Psoas muscle (tissue), 8 donors: ENCODE data around the gene OR6S1. TPM values are rescaled to one million over a fixed set of nuclear protein-coding genes. Genes with fewer than 3 reads are reported as not detected.
"Not testable (repeated sequence)": the region's sequence is repeated elsewhere in the genome, so short reads cannot be mapped to it uniquely, and the experiment has no call there.

Source experiments
- ATAC-seq, 4 donors: fragments of 200-7000 bp; cut with Tn5 transposase; one replicate each; pipeline ENCODE4 v1.9.1; 2020; ENCODE audit warnings: moderate library complexity in 3 of 4, mild to moderate bottlenecking in 2 of 4
- DNase-seq, 2 donors: peaks; one replicate each; pipeline ENCODE4 v3.0.0-alpha.2; 2020
- H3K27ac ChIP-seq: fragments of 200-600 bp; one replicate; pipeline ENCODE4 v1.8.0; 2022
- H3K27me3 ChIP-seq, 3 donors: fragments of 200-600 bp in 1 of 3; one replicate each; pipeline versions ENCODE4 v1.6.1 to v1.8.0; 2013 to 2022; ENCODE audit warnings: low read length in 2 of 3, mild to moderate bottlenecking in 2 of 3, moderate library complexity in 1 of 3; ENCODE audit not compliant: insufficient read depth in 3 of 3
- H3K36me3 ChIP-seq, 2 donors: fragments of 200-600 bp in 1 of 2; one replicate each; pipeline versions ENCODE4 v1.6.1 to v1.8.0; 2013 to 2022; ENCODE audit warnings: low read depth in 1 of 2, mild to moderate bottlenecking in 1 of 2, moderate library complexity in 1 of 2; ENCODE audit not compliant: insufficient read depth in 1 of 2
- H3K4me1 ChIP-seq: fragments of 200-600 bp; one replicate; pipeline ENCODE4 v1.8.0; 2022
- H3K4me3 ChIP-seq: fragments of 200-600 bp; one replicate; pipeline ENCODE4 v1.8.0; 2022; ENCODE audit warnings: mild to moderate bottlenecking
- H3K9me3 ChIP-seq: fragments of 200-600 bp; one replicate; pipeline ENCODE4 v1.8.0; 2022
- WGBS, 3 donors: extraction: QIAGEN DNeasy Blood & Tissue Kit; methylation state at CpG; one replicate each; pipeline versions ENCODE4 v1.1.6 to v1.1.7; 2013; 5-methylcytosine and 5-hydroxymethylcytosine counted together
- intact Hi-C, 2 donors: fragments of 100-400 bp; cut with DNase I; formaldehyde crosslinking; loops; one replicate each; pipeline versions ENCODE4 v1.11.0 to v1.14.2; 2022
- polyA plus RNA-seq, 3 donors: library from polyadenylated mRNA; stranded (reverse); fragments of 200-250 nt; gene quantifications; one replicate each; pipeline ENCODE4 v1.2.3, GENCODE V29; 2013
- total RNA-seq, 4 donors: library from RNA; stranded (reverse); fragmentation: NEBNext Ultra II Directional in 2 of 4; extraction: Animal tissue kit (Norgen Biotek cat#: 25700) in 2 of 4; gene quantifications; one replicate each; pipeline versions ENCODE4 v1.2.1 to v1.2.4, GENCODE V29; 2021 to 2023
- TF ChIP-seq, protein P1 (sequence below): fragments of 200-600 bp; IDR thresholded peaks from one replicate; pipeline ENCODE4 v1.8.0; 2022; ENCODE audit warnings: antibody characterized with exemption
- donor health status: healthy with polysubstance abuse.
- donor health status: DM: no; HTN: no; CAD: no; lungs with moderate emphysema.
- donor health status: Bipolar disorder and iron deficiency.
- donor health status: healthy.
- donor health status: DM: yes; HTN: yes; CAD: no.
- donor health status: DM: no; HTN: no; CAD: no.
- donor health status: DM: no; HTN: no; CAD: no.
- donor health status: DM: yes; HTN: yes; CAD: no.

OR6S1 gene
- total and polyA plus RNA-seq, 7 donors = not detected

DNA sequence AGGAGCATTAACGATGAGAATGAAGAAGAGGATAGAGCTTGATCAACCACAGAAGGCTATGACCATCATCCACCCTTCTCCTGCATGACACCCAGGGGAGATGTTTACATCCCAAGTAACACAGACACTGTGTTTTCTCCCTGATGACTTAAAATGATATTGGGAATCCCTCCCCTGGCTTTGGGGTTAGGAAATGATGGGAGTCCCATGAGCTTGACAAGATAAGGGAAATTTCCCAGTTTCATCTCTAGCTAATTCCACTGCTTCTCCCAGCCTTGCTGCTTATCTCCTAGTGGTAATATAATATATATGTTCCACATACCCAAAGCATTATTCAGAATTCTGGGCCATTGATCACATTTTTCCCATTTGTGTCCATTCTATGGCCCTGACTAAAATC is 4.0 kb upstream of the OR6S1 start:
- H3K9me3 ChIP-seq = no peaks in the 10 kb centered on the region
- H3K27ac ChIP-seq = no peak overlapping the region
- no peak for DNase-seq
- intact Hi-C loops = no loop called here
- no peak overlapping the region for H3K4me3 ChIP-seq
- H3K4me1 ChIP-seq = no peaks in the 10 kb centered on the region
- peaks cover 2 to 38% (median 5%) of the 10 kb centered on the region in 3 donors for H3K27me3 ChIP-seq
- WGBS, 3 donors = 86 to 93% (median 93%) methylated on average over 1 of the region's 1 CpG
- no peaks in the 10 kb centered on the region for H3K36me3 ChIP-seq
- ATAC-seq = no peak
- TF ChIP-seq, protein P1, sequence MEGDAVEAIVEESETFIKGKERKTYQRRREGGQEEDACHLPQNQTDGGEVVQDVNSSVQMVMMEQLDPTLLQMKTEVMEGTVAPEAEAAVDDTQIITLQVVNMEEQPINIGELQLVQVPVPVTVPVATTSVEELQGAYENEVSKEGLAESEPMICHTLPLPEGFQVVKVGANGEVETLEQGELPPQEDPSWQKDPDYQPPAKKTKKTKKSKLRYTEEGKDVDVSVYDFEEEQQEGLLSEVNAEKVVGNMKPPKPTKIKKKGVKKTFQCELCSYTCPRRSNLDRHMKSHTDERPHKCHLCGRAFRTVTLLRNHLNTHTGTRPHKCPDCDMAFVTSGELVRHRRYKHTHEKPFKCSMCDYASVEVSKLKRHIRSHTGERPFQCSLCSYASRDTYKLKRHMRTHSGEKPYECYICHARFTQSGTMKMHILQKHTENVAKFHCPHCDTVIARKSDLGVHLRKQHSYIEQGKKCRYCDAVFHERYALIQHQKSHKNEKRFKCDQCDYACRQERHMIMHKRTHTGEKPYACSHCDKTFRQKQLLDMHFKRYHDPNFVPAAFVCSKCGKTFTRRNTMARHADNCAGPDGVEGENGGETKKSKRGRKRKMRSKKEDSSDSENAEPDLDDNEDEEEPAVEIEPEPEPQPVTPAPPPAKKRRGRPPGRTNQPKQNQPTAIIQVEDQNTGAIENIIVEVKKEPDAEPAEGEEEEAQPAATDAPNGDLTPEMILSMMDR = no peak

DNA sequence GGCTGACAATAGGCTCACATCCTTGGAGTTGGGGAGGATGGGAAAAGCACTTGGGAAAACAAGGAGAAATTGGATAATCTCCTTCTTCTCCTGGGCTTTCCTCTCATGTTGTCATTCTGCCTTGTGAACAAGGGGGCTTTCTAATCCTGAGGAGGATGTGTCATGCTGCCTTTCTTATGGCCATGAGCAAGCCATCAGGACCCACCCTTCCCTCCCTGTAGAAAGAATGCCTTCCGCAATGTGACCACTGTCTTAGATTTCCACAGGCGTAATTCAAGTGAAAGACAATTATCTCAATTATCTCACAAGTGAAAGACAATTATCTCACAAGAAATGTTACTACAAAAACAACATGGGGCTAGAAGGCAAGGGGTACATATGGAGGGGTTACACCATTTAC is 3.0 kb upstream of the OR6S1 start:
- WGBS, 3 donors = 92 to 100% (median 93%) methylated on average over 2 of the region's 2 CpGs
- TF ChIP-seq, protein P1 = no peak
- no peaks in the 10 kb centered on the region for H3K4me1 ChIP-seq
- H3K27ac ChIP-seq = no peak overlapping the region
- intact Hi-C loops = no loop called here
- no peaks in the 10 kb centered on the region for H3K36me3 ChIP-seq
- DNase-seq (no peak), ATAC-seq (no peak)
- H3K27me3 ChIP-seq = peaks cover 0 to 34% (median 5%) of the 10 kb centered on the region in 3 donors
- no peak overlapping the region for H3K4me3 ChIP-seq
- no peaks in the 10 kb centered on the region for H3K9me3 ChIP-seq

DNA sequence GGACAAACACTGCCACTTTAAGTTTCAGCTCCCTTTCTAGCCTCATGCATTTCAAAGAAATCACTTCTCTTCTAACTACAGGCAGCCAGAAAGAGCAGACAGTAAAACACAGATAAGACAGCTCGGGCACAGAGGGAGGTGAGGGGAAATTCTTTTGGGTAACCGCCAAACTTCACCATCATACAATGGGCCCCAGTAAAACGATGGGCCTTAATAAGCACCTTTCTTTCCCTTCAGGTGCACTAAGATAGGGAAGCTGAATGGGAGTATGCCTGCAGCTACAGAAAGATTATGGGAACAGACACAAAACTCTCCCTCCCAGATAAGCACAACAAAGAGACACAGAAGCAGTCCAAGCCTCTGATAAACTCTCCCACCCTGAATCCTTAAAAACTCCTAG is 1.3 kb upstream of the OR6S1 start:
- WGBS, 3 donors = 12 to 29% (median 24%) methylated on average over 3 of the region's 3 CpGs
- H3K9me3 ChIP-seq, H3K27ac ChIP-seq, DNase-seq, ATAC-seq, intact Hi-C loops, H3K4me1 ChIP-seq, H3K36me3 ChIP-seq, H3K4me3 ChIP-seq: not testable (repeated sequence)
- peaks cover 0 to 30% (median 7%) of the 10 kb centered on the region in 3 donors for H3K27me3 ChIP-seq

DNA sequence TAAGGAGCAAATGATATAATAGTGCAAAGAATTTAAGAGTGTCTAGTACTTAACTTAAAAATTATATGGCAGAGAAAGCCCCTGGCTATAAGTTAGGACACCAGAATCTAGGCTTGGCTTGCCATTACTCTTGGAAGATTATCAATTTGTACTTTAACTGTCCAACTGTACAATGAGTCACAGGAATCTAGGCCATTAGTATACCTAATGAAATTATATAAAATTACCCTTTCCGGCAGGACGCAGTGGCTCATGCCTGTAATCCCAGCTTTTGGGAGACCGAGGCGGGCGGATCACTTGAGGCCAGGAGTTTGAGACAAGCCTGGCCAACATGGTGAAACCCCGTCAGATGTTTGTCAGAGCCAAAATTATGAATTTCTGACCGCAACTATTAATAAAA is 691 bp upstream of the OR6S1 start:
- H3K36me3 ChIP-seq = no peaks in the 10 kb centered on the region
- 82 to 90% (median 83%) methylated on average over 7 of the region's 7 CpGs for WGBS, 3 donors
- DNase-seq = no peak
- H3K27me3 ChIP-seq = peaks cover 0 to 35% (median 7%) of the 10 kb centered on the region in 3 donors
- TF ChIP-seq, protein P1 = no peak
- no peak overlapping the region for H3K27ac ChIP-seq
- no peak for ATAC-seq
- no peak overlapping the region for H3K4me3 ChIP-seq
- no peaks in the 10 kb centered on the region for H3K9me3 ChIP-seq
- no peaks in the 10 kb centered on the region for H3K4me1 ChIP-seq
- intact Hi-C loops = no loop called here

DNA sequence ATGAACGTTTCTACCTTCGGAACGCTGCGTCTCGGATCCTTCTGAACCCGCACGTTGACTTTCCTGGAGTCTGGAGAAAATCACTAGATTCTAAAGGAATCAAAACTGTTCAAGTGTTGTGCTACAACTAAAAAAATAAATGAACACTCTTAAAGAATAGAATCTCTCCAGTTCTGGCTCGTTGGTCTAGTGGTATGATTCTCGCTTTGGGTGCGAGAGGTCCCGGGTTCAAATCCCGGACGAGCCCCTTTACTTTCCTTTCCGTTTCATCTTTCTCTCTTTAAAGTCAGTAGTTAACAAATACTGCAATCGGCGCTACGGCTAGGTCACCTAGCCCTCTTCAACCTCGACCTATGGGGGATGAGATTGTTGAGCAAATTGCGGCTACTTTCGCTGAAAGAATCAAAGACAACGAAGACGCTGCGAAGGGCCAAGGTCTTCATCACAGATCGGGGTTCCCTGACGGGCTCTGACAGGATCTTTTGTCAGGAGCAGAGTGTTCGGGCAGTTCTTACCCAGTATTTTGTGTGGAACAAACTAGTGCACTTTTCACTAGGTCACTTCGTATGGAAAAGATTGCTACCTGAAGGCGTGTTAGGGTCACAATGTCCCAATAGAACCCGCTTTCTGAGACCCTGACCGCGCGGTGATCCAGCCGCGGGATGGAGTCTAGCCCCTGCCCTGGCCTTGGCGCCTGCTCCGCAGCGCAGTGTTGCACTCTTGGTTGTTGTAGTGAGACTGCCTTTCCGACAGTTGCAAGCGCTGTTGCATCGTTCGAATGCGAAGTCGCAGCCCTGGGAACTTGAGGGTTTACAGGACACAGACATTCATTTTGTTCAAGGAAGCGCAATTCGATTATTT is 8.4 kb downstream of the OR6S1 start:
- TF ChIP-seq, protein P1 = no peak
- Histone ChIP-seq H3K27me3 (peaks cover 0 to 81% (median 15%) of the 10 kb centered on the region in 3 donors), H3K9me3 (no peaks in the 10 kb centered on the region), H3K36me3 (no peaks in the 10 kb centered on the region), H3K27ac (no peak overlapping the region), H3K4me1 (peaks cover 12% of the 10 kb centered on the region), H3K4me3 (peak overlapping the region; percentile 49)
- intact Hi-C loops = loop anchor here in 1 of 2 donors (5.0 kb wide), 1 partner anchor 49 kb away; the partner anchor contains the start of gene RNASE4
- 2 to 5% (median 4%) methylated on average over 45 of the region's 45 CpGs for WGBS, 3 donors
- ATAC-seq (peak; percentile 40 to 60 (median 60)), DNase-seq (no peak)
